ENCODE data around the gene MYMX.
"Not testable (repeated sequence)": the region's sequence is repeated elsewhere in the genome, so short reads cannot be mapped to it uniquely, and the experiment has no call there.

Gene MYMX

DNA sequence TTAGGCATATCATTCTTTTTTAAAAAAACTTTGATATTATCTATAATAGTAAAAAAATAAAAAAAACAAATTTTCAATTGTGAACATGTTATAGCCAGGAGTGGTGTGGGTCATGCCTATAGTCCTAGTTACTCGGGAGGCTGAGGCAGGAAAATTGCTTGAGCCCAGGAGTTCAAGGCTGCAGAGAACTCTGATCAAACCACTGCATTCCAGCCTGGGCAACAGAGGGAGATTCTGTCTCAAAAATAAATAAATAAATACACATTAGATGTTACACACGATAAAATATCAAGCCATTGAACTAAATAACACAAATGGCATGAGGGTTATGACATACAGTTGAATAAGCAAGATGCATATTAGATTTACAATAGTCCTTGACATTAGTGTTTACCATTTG is 27.9 kb upstream of the MYMX start:
- no peak for FAIRE-seq

DNA sequence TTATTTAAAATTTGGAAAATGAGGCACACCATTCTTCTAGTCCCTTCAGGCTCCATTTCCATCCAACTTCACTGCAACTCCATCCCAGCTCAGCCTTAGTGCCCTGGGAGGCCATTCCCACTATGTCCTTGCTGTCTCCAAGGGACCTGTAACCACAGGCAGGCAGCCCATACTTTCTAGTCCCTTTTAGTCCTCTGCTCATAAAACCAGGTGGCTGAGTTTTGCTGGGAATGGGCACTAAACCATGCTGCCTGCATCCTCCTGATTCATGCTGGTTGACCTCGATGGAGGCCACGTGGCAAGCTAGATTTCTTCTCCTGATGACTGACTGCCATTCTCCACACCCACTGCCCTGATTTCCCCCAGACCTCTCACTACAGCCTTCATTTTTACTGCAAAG is 27.5 kb upstream of the MYMX start:
- no peak for FAIRE-seq

DNA sequence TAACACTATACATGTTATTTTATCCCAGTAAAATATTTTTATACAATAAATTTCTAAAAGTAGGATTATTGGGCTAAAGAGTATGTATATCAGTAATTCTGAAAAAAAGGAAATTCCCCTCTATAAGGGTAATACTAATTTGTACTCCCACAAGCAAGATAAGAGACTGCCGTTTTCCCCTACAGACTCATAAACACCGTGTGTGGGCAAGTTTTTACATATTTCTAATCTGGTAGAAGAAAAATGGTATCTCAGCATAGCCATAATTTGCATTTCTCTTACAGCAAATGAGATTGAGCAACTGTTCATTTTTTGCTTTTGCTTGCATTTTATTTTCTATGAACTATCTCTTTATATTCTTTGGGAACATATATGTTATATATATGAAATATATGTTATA is 26.0 kb upstream of the MYMX start:
- no peak for FAIRE-seq

DNA sequence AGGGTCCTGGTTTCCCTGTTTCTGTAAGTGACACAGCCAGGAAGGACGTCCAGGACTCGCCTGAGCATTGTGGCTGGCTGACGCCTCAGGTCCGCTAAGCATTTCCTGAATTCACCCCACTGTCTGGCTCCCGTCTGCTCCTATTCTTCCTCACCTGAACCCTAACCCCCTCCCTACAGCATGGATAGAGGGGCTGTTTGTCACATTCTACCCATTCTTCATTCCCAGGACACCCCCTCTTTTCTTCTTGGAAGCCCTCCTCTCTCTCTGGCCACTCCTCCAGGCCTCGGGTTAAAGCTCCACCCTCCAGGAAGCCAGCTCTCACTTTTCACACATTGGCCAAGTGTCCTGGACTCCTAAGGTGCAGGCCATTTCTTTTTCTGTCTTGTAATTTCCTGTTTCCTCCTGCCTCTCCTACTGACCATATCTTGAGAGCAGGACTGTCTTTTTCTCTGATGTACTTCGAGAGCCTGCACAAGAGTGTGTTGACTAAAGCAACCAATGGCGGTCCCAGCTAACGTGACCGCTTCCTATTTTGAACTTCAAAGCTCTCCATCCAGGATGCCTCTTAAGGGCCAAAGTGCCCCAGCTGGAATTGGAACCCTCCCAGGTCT is 24.2 kb upstream of the MYMX start:
- FAIRE-seq, result no peak

DNA sequence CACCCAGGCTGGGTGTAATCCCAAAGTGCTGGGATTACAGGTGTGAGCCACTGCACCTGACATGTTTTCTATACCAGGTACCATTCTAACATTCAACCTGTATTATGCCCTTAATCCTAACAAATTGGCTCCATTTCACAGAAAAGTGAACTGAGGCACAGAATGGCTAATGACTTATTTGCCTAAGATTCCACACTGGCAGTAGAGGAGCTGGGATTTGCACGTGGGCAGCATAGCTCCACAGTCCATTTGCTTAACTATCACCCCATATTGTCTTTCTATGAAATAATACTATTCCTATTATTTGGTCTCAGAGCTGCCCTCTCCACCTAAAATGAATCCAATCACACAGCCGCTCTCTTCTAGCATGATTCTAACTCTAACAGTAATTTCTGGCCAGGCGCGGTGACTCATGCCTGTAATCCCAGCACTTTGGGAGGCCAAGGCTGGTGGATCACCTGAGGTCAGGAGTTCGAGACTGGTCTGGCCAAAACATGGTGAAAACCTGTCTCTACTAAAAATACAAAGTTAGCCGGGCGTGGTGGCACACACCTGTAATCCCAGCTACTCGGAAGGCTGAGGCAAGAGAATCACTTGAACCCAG is 23.3 kb upstream of the MYMX start:
- no peak for FAIRE-seq

DNA sequence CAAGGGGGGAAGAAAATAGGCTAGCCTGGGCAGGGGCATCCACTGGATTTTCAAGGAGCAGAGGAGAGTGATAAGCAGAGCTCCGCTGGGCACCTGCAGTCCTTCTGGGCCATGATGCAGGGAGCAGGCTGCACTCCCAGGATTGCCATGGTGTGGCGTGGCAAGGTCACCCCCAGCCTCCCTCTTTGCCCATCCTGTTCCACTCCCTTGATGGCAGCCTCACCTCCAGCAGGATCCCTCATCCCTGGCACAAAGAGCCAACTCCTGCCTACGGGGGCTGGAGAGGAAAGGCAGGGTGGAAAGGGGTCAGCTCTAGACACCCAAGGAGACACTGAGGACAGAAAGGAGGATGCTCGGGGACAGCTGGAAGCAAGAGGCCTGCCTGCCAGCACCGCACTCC is 22.4 kb upstream of the MYMX start:
- no peak for FAIRE-seq

DNA sequence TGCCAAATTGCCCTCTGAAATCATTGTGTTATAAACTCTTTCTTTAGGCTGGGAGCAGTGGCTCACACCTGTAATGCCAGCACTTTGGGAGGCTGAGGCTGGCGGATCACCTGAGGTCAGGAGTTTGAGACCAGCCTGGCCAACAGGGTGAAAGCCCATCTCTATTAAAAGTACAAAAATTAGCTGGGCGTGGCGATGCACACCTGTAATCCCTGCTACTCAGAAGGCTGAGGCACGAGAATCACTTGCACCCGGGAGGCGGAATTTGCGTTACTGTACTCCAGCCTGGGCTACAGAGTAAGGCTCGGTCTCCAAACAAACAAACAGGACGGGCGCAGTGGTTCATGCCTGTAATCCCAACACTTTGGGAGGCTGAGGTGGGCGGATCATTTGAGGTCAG is 20.4 kb upstream of the MYMX start:
- FAIRE-seq, result not testable (repeated sequence)

DNA sequence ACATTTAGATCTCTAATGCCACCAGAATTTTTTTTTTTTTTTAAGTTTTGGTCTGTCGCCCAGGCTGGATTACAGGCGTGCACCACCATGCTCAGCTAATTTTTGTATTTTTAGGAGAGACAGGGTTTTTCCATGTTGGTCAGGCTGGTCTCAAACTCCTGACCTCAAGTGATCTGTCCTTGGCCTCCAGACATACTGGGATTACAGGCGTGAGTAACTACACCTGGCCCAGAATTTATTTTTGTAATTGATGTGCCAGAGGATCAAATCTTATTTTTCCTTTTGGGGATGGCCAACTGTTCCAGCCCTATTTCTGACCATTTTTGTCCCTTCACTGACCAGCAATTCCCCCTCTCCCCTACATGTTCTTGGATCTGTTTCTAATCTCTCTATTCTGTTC is 18.0 kb upstream of the MYMX start:
- no peak for FAIRE-seq

DNA sequence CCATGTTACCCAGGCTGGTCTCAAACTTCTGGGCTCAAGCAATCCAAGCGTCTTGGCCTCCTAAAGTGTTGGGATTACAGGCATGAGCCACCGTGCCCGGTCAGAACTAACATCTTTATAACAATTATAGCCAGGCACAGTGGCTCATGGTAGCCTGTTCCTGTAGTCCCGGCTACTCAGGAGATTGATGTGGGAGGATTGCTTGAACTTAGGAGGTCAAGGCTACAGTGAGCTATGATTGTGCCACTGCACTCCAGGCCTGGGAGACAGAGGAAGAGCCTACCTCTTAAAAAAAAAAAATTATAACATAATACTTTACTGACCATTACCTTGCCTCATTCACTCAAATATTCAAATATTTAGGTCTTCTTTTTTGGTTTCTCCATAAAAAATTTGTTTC is 16.8 kb upstream of the MYMX start:
- FAIRE-seq, result no peak

DNA sequence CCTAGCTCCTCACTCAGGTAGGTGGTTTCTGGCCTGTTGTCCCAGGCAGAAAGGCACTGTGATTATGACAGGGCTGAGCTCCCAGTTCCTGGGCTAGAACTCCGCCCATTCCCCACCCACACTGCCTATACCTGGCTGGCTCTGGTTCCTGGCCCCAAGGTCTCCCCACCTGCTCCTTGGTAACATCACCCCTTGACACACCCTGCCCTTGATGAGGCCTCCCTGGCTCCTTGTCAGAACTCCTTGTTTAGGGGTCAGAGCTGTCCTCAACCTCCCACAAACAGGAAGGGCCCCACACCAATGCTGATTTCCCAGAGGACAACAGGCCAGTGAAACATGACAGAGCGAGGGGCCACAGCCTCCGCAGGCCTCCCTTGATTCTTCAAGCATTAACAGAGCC is 15.5 kb upstream of the MYMX start:
- FAIRE-seq, result no peak

DNA sequence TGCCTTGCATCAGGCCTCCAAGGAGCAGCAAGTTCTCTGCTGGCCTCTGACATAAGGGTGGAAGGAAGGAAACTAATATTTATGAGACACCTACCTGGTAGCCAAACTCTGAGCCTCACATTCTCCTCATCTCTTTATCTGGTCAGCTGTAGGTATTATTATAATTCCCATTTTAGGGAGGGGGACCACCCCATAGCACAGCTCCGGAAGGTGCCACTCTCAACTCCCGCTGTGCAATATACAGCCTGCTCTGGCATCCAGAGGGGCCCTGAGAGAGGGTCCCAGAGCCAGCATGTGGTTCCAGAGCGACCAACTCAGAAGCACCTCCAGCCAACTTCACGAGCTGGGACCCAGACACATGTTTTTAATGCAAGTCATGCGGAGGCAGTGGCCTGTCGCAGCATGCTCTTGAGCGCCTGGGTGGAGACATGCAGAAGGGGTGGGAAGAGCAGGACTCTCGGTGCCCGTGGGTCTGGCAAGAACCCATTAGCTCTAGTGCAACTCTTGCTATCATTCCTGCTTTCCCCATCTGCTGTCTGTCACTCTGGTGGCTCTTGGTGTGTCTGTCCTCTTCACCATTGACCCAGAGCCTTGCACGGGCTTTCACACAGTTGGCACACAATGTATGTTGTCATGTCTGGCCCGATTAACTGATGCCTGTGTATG is 15.0 kb upstream of the MYMX start:
- no peak for FAIRE-seq

DNA sequence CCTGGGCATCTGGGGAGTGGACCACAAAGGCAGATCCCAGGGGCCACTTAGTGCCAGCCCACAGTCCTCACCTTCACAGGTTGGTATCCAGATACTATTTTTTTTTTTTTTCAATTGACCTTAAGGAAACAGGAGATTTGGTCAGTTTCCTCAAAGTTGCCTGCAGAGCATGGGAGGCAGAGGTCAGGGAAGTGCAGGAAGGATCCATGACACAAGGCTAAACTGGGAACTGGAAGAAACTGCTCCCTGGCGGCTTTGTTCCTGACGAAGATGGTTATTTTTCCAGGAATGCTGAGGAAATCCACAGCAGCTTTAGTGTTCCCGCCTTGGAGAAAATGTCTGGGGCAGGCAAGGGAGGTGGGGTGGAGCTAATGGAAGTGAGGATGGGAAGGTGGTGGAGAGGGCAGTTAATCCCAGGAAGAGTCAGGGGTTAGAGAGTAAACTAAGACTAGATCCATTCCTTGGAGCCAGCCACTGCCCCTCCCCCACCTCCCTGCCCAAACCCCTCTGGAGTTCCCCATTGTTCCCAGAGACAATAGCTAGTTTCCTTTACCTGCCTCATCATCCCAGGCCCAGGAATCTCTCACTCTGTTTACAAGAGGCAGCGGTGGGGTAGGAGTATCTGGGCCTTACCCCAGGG is 14.3 kb upstream of the MYMX start:
- no peak for FAIRE-seq

DNA sequence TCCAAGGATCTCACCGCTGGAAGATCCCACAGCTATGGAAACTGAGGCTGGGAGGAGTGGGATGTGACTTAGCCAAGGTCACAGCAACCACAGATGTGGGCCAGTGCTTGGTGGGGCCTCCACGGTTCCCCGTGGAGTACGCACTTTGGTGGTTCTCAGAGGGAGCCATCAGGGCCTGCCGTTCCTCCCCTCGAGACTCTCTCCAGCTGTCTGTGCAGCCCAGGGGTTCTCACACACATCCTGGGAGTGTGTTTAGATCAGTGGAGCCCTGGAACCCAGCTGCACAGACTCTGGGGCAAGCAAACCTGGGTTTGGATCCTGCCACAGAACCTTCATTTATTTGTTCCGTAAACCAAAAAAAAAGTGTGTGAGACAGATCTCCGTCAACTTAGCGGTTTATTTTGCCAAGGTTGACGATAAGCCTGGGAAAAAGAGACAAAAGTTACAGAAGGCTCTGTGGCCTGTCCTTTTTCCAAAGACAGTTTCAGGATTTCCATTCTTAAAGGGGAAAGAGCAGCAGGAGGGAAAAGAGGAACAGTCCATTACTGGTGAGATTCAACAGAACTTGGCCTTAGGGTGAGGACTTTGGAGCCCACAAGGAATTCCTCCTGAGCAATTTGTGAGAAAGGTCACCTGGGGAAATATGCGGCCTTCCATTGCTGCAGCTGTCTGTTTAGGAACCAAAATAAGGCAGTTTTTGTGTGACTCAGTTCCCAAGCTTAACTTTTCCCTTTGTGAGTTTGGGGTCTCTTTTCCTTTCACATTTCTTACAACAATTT is 13.6 kb upstream of the MYMX start:
- FAIRE-seq, result no peak

DNA sequence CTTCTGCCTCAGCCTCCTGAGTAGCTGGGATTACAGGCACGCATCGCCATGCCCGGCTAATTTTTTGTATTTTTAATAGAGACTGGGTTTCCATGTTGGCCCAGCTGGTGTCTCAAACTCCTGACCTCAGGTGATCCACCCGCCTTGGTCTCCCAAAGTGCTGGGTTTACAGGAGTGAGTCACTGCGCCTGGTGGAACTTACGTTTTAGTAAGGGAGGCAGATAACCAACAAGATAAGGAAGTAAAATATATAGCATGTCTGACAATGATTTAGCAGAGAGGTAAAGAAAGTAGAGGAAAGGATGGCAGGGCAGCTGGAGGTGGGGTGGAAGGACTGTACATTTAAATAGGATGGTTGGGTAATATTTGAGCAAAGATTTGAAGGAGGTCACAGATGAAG is 12.8 kb upstream of the MYMX start:
- no peak for FAIRE-seq

DNA sequence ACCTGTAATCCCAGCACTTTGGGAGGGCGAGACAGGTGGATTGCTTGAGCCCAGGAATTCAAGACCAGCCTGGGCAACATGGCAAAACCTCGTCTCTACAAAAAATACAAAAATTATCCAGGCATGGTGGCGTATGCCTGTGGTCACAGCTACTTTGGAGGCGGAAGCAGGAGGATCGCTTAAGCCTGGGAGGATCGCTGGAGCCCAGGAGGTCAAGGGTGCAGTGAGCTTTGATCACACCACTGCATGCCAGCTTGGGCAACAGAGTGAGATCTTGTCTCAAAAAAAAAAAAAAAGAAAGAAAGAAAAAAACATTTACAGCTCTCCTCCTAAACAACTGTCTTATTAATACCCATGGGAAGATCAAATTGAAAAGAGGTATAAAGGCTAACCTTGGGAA is 8.8 kb upstream of the MYMX start:
- no peak for FAIRE-seq

DNA sequence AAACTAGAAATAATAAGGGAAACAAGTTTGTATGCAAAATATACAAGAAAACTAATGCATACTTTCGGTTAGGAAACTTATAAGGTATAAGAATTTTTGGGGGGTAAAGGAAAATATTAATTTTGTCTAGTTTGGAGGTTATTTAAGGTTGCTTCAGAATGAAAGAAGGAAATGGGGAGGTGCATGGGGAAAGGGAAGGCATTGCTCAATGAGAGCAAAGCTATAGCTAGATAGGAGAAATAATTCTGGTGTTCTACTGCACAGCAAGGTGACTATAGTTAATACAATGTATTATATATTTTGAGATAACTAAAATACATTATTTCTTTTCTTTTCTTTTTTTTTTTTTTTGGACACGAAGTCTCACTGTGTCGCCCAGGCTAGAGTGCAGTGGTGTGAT is 5.4 kb upstream of the MYMX start:
- FAIRE-seq, result no peak

DNA sequence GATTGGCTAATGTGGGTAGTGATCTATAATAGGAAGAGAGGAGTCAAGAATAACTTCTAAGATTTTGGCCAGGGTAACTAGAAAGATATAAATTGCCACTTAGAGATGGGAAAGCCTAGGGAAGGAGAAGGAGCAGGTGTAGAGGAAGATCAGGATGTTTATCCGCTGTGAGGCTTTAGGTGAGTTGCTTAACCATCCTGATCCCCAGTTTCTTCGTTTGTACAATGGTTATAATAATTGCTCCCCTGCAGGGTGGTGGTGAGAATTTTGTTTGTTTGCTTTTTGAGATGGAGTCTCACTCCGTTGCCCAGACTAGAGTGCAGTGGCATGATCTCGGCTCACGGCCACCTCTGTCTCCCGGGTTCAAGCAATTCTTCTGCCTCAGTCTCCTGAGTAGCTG is 2.4 kb upstream of the MYMX start:
- FAIRE-seq, result no peak

DNA sequence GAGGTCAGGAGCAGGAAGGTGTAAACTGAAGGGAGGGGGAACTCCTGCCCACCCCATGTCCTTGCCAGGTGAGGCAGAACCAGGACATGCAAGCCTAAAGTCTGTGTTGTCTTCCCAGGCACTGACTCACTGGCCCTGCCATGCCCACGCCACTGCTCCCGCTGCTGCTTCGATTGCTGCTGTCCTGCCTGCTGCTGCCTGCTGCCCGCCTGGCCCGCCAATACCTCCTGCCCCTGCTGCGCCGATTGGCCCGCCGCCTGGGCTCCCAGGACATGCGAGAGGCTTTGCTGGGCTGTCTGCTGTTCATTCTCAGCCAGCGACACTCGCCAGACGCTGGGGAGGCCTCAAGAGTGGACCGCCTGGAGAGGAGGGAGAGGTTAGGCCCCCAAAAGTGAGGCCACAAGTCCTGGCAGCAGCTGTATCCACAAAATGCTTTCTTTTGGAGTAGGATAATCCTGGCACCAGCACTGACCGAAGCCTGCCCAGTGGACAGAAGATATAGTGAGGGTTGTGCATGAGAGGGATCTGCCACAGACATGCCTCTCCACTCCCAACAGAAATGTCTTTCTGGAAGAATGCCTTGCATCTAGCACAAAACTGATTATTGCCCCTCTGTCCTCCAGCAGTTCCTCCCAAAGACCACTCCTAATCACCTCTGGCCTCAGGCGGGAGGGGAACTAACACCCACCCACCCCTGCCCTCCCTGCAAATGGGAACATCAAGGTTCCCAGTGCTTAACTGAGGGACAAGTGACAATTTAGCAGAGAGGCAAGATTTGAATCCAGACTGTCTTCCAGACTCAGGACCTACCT is 812 bp downstream of the MYMX start:
- no peak for FAIRE-seq

DNA sequence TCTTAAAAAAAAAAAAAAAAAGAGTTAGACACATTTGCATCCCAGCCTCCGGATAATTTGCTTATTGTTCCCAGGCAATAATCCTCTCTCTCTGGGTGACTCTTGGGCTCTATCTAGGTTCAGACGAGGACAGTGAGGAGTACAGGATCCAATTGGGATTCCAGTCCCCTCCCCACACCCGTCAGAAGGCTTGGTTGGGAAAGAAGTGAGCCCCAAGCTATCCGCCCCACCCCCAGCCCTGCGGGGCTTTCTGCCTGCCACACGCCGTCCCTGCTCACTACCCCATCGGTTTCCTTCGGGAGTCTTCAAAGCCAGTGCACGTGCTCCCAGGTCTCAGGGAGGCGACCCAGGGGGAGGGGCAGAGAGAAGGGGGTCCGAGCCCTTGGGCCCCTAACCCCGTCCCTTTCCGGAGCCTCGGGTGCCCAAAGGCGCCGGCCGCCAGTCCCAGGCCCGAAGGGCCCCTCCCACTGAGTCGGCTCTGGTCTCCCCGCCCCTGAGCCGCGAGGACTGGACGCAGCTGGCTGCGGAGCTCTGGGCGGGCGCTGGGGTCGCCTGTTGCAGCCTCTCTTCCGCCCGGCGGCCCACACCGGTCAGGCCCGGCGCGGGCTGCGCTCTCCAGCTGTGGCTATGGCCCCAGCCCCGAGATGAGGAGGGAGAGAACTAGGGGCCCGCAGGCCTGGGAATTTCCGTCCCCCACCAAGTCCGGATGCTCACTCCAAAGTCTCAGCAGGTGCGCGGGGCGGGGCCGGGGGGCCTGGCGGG is 2.5 kb downstream of the MYMX start:
- no peak for FAIRE-seq

DNA sequence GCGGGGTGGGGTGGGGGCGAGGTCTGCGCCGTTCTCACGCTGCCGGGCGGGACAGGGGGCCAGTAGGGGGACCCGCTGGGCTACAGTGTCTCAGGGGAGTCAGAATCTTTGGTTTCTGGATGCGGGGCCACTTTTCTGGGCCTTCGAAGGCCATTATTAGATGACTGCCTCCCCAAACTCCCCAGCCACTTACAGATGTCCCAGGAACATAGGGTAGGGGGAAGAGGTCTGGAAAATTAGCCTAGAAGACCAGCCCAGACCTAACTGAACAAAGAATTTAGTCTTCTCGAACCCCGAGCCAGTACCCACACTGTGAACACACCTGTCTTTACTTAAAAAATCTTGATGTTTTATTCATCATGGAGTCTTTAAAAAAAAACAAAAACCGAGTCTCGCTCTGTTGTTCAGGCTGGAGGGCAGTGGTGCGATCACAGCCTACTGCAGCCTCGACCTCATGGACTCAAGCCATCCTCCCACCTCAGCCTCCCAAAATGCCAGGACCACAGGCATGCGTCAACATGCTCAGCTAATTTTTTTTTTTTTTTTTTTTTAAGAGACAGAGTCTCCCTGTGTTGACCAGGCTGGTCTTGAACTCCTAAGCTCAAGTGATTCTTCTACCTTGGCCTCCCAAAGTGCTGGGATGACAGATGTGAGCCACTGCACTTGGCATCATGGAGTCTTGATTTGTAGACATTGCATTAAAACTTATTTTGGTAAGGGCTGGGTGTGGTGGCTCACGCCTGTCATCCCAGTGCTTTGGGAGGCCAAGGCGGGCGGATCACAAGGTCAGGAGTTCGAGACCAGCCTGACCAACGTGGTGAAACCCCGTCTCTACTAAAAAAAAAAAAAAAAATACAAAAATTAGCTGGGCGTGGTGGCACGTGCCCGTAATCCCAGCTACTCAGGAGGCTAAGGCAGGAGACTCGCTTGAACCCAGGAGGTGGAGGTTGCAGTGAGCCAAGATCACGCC is 3.4 kb downstream of the MYMX start:
- no peak for FAIRE-seq

DNA sequence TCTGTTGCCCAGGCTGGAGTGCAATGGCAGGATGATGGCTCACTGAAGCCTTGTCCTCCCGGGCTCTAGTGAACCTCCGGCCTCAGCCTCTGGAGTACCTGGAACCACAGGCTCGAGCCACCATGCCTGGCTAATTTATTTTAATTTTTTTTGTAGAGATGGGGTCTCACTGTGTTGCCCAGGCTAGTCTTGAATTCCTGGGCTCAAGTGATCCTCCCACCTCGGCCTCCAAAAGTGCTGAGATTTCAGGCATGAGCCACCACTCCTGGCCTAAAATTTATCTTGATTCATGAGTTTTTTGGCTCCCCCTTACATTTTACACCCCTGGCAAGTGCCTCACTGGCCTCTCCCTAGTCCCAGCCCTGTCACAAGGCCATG is 4.2 kb downstream of the MYMX start:
- FAIRE-seq, result no peak

Measured in islet of Langerhans (tissue), 1 donor.